ENCODE measurements around the gene HDAC11. TPM values are rescaled to one million over a fixed set of nuclear protein-coding genes. Genes with fewer than 3 reads are reported as not detected.

Gene HDAC11
- total RNA-seq, 1 experiment from 2014 or later = 12.0 TPM

DNA sequence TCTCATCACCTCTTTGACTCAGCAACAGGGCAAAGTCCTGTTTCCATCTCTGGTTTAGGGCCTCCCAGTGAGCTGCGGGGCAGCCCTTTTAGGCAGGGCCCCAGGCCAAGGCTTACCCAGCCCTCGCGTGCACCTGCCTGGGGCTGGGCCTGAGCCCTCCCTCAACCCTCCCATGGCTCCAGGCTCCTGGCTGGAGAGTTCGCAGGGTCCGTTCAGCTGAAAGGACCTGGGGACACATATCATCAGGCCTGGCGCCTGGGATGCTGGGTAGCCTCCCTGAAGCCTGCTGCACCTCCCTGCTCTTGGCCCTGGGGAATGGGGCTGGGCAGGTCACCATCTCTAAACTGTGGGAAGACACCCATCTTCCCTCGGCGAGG lies 29.7 kb downstream of the HDAC11 start:
- TF ChIP-seq ZNF317 (CRISPR knock-in tag; IDR thresholded peaks at IDR 0.05; ENCODE audit: borderline replicate concordance, low read depth) = no peak
- TF ChIP-seq GRHL2 (CRISPR knock-in tag; IDR thresholded peaks at IDR 0.05; ENCODE audit: insufficient replicate concordance, severe bottlenecking) = no peak
- TF ChIP-seq OVOL2 (CRISPR knock-in tag; IDR thresholded peaks at IDR 0.05; ENCODE audit: borderline replicate concordance) = no peak
- no peak for TF ChIP-seq ESRRA (CRISPR knock-in tag; IDR thresholded peaks at IDR 0.05; ENCODE audit: borderline replicate concordance)
- TF ChIP-seq JUN (CRISPR knock-in tag; IDR thresholded peaks at IDR 0.05) = no peak
- no peak for TF ChIP-seq MYBL2 (CRISPR knock-in tag; IDR thresholded peaks at IDR 0.05)
- TF ChIP-seq, protein P1, sequence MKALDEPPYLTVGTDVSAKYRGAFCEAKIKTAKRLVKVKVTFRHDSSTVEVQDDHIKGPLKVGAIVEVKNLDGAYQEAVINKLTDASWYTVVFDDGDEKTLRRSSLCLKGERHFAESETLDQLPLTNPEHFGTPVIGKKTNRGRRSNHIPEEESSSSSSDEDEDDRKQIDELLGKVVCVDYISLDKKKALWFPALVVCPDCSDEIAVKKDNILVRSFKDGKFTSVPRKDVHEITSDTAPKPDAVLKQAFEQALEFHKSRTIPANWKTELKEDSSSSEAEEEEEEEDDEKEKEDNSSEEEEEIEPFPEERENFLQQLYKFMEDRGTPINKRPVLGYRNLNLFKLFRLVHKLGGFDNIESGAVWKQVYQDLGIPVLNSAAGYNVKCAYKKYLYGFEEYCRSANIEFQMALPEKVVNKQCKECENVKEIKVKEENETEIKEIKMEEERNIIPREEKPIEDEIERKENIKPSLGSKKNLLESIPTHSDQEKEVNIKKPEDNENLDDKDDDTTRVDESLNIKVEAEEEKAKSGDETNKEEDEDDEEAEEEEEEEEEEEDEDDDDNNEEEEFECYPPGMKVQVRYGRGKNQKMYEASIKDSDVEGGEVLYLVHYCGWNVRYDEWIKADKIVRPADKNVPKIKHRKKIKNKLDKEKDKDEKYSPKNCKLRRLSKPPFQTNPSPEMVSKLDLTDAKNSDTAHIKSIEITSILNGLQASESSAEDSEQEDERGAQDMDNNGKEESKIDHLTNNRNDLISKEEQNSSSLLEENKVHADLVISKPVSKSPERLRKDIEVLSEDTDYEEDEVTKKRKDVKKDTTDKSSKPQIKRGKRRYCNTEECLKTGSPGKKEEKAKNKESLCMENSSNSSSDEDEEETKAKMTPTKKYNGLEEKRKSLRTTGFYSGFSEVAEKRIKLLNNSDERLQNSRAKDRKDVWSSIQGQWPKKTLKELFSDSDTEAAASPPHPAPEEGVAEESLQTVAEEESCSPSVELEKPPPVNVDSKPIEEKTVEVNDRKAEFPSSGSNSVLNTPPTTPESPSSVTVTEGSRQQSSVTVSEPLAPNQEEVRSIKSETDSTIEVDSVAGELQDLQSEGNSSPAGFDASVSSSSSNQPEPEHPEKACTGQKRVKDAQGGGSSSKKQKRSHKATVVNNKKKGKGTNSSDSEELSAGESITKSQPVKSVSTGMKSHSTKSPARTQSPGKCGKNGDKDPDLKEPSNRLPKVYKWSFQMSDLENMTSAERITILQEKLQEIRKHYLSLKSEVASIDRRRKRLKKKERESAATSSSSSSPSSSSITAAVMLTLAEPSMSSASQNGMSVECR (CRISPR knock-in tag; IDR thresholded peaks at IDR 0.05; ENCODE audit: borderline replicate concordance) = no peak
- TF ChIP-seq RORB (CRISPR knock-in tag; IDR thresholded peaks at IDR 0.05) = no peak
- TF ChIP-seq, protein P2, sequence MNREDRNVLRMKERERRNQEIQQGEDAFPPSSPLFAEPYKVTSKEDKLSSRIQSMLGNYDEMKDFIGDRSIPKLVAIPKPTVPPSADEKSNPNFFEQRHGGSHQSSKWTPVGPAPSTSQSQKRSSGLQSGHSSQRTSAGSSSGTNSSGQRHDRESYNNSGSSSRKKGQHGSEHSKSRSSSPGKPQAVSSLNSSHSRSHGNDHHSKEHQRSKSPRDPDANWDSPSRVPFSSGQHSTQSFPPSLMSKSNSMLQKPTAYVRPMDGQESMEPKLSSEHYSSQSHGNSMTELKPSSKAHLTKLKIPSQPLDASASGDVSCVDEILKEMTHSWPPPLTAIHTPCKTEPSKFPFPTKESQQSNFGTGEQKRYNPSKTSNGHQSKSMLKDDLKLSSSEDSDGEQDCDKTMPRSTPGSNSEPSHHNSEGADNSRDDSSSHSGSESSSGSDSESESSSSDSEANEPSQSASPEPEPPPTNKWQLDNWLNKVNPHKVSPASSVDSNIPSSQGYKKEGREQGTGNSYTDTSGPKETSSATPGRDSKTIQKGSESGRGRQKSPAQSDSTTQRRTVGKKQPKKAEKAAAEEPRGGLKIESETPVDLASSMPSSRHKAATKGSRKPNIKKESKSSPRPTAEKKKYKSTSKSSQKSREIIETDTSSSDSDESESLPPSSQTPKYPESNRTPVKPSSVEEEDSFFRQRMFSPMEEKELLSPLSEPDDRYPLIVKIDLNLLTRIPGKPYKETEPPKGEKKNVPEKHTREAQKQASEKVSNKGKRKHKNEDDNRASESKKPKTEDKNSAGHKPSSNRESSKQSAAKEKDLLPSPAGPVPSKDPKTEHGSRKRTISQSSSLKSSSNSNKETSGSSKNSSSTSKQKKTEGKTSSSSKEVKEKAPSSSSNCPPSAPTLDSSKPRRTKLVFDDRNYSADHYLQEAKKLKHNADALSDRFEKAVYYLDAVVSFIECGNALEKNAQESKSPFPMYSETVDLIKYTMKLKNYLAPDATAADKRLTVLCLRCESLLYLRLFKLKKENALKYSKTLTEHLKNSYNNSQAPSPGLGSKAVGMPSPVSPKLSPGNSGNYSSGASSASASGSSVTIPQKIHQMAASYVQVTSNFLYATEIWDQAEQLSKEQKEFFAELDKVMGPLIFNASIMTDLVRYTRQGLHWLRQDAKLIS (CRISPR knock-in tag; IDR thresholded peaks at IDR 0.05; ENCODE audit: borderline replicate concordance) = no peak
- no peak for TF ChIP-seq FOXP1 (CRISPR knock-in tag; IDR thresholded peaks at IDR 0.05; ENCODE audit: borderline replicate concordance)
- no peak for TF ChIP-seq ZNF138 (CRISPR knock-in tag; conservative IDR thresholded peaks at IDR 0.05)
- TF ChIP-seq ATF1 (CRISPR knock-in tag; IDR thresholded peaks at IDR 0.05) = no peak
- TF ChIP-seq FOXJ3 (CRISPR knock-in tag; IDR thresholded peaks at IDR 0.05; ENCODE audit: borderline replicate concordance) = no peak
- no peak for TF ChIP-seq ZNF219 (CRISPR knock-in tag; IDR thresholded peaks at IDR 0.05; ENCODE audit: borderline replicate concordance)
- TF ChIP-seq, protein P3, sequence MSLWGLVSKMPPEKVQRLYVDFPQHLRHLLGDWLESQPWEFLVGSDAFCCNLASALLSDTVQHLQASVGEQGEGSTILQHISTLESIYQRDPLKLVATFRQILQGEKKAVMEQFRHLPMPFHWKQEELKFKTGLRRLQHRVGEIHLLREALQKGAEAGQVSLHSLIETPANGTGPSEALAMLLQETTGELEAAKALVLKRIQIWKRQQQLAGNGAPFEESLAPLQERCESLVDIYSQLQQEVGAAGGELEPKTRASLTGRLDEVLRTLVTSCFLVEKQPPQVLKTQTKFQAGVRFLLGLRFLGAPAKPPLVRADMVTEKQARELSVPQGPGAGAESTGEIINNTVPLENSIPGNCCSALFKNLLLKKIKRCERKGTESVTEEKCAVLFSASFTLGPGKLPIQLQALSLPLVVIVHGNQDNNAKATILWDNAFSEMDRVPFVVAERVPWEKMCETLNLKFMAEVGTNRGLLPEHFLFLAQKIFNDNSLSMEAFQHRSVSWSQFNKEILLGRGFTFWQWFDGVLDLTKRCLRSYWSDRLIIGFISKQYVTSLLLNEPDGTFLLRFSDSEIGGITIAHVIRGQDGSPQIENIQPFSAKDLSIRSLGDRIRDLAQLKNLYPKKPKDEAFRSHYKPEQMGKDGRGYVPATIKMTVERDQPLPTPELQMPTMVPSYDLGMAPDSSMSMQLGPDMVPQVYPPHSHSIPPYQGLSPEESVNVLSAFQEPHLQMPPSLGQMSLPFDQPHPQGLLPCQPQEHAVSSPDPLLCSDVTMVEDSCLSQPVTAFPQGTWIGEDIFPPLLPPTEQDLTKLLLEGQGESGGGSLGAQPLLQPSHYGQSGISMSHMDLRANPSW (CRISPR knock-in tag; conservative IDR thresholded peaks at IDR 0.05; ENCODE audit: low read depth) = no peak
- TF ChIP-seq, protein P4, sequence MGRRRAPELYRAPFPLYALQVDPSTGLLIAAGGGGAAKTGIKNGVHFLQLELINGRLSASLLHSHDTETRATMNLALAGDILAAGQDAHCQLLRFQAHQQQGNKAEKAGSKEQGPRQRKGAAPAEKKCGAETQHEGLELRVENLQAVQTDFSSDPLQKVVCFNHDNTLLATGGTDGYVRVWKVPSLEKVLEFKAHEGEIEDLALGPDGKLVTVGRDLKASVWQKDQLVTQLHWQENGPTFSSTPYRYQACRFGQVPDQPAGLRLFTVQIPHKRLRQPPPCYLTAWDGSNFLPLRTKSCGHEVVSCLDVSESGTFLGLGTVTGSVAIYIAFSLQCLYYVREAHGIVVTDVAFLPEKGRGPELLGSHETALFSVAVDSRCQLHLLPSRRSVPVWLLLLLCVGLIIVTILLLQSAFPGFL (CRISPR knock-in tag; IDR thresholded peaks at IDR 0.05; ENCODE audit: borderline replicate concordance) = no peak
- TF ChIP-seq, protein P5, sequence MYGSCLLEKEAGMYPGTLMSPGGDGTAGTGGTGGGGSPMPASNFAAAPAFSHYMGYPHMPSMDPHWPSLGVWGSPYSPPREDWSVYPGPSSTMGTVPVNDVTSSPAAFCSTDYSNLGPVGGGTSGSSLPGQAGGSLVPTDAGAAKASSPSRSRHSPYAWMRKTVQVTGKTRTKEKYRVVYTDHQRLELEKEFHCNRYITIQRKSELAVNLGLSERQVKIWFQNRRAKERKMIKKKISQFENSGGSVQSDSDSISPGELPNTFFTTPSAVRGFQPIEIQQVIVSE (CRISPR knock-in tag; IDR thresholded peaks at IDR 0.05; ENCODE audit: borderline replicate concordance) = no peak
- no peak for TF ChIP-seq ZNF121 (CRISPR knock-in tag; IDR thresholded peaks at IDR 0.05)
- ChIA-PET CTCF (interaction anchor here (0.6 to 4.0 kb wide), 5 partner anchors 13 to 138 kb away, joined by 3 to 24 read pairs (median 3); partner anchors contain the start of gene HDAC11), POLR2A (interaction anchor here (0.6 kb wide), 1 partner anchor 635 kb away, joined by 3 read pairs; no protein-coding TSS in a partner anchor)
- Mint-ChIP-seq H3K27ac (no peak overlapping the region), H3K4me1 (peaks cover 9% of the 10 kb centered on the region), H3K9me3 (no peaks in the 10 kb centered on the region), H3K27me3 (ENCODE audit: low read depth) (no peaks in the 10 kb centered on the region; the same call in 1 of the 2 replicates), H3K4me3 (no peak overlapping the region), H3K36me3 (no peaks in the 10 kb centered on the region)
- no peak for DNase-seq (ENCODE audit: low spot score)
- ATAC-seq = no peak
